Fibroblast of lung (primary cell): ENCODE measurements around the gene KLHL2. TPM values are rescaled to one million over a fixed set of nuclear protein-coding genes. Genes with fewer than 3 reads are reported as not detected.

ENCODE experiments used
- DNase-seq, 2 donors: peaks; one replicate each; pipeline versions ENCODE4 v3.0.0 to v3.0.0-alpha.2; 2010; ENCODE audit warnings: low read depth in 2 of 2
- H2AFZ ChIP-seq: 2 replicates; pipeline ENCODE4 v1.5.1; 2012; ENCODE audit warnings: low read length, control low read depth, inconsistent platforms
- H3K27ac ChIP-seq: 2 replicates; pipeline ENCODE4 v1.5.1; 2011; ENCODE audit warnings: low read length, control low read depth; ENCODE audit not compliant: insufficient read depth
- H3K27me3 ChIP-seq: 2 replicates; pipeline ENCODE4 v1.5.1; 2011; ENCODE audit warnings: mild to moderate bottlenecking, low read length; ENCODE audit not compliant: control insufficient read depth, insufficient read depth
- H3K36me3 ChIP-seq: 2 replicates; pipeline ENCODE4 v1.5.1; 2011; ENCODE audit warnings: low read length; ENCODE audit not compliant: control insufficient read depth, insufficient read depth
- H3K4me1 ChIP-seq: 2 replicates; pipeline ENCODE4 v1.5.1; 2011; ENCODE audit warnings: low read length; ENCODE audit not compliant: control insufficient read depth, insufficient read depth; ENCODE audit errors: extremely low read depth
- H3K4me2 ChIP-seq: 2 replicates; pipeline ENCODE4 v1.5.1; 2011; ENCODE audit warnings: low read length, control low read depth; ENCODE audit not compliant: insufficient read depth; ENCODE audit errors: extremely low read depth
- H3K4me3 ChIP-seq, 4 experiments: fragments of 200-600 bp in 1 of 4; sonication (generic) in 1 of 4; replicated peaks in 1 of 4; 2 replicates each; pipeline ENCODE4 v1.5.1; 2011 to 2016; ENCODE audit warnings: low read length in 4 of 4, low read depth in 3 of 4, mild to moderate bottlenecking in 3 of 4, control low read depth in 2 of 4, inconsistent platforms in 1 of 4, mixed read lengths in 1 of 4; ENCODE audit not compliant: insufficient read depth in 1 of 4; ENCODE audit errors: control extremely low read depth in 1 of 4
- H3K79me2 ChIP-seq: 2 replicates; pipeline ENCODE4 v1.5.1; 2012; ENCODE audit warnings: mild to moderate bottlenecking, low read length, inconsistent platforms; ENCODE audit not compliant: control insufficient read depth, insufficient read depth
- H3K9ac ChIP-seq: 2 replicates; pipeline ENCODE4 v1.5.1; 2011; ENCODE audit warnings: mild to moderate bottlenecking, low read length, control low read depth; ENCODE audit not compliant: insufficient read depth
- H3K9me3 ChIP-seq: 2 replicates; pipeline ENCODE4 v1.5.1; 2012; ENCODE audit warnings: low read depth, low read length; ENCODE audit not compliant: control insufficient read depth, insufficient read depth
- H4K20me1 ChIP-seq: 2 replicates; pipeline ENCODE4 v1.5.1; 2011; ENCODE audit warnings: low read length; ENCODE audit not compliant: control insufficient read depth, insufficient read depth; ENCODE audit errors: extremely low read depth
- EZH2 ChIP-seq: IDR thresholded peaks from 2 replicates; pipeline ENCODE4 v1.5.1; 2012; ENCODE audit warnings: low read length, control low read depth, mild to moderate bottlenecking; ENCODE audit errors: missing control alignments
- polyA plus RNA-seq, 2 donors: library from polyadenylated mRNA; depleted of rRNA in 1 of 2; stranded (reverse) in 1 of 2; unstranded in 1 of 2; fragments of >200 nt; gene quantifications; 2 replicates each; pipeline ENCODE4 v1.2.1, GENCODE V29; 2011 to 2012; ENCODE audit warnings: missing spikeins in 1 of 2
- total RNA-seq: library from RNA; depleted of rRNA; stranded (reverse); fragments of >200 nt; gene quantifications from 2 replicates; pipeline ENCODE4 v1.2.1, GENCODE V29; 2014
- TF ChIP-seq, protein P1 (sequence below), 2 donors: IDR thresholded peaks in 1 of 2; conservative IDR thresholded peaks in 1 of 2; 1 replicate in 1 of 2; 2 replicates in 1 of 2; pipeline ENCODE4 v1.5.1; 2011 to 2012; ENCODE audit warnings: low read length in 2 of 2, control low read depth in 1 of 2, inconsistent platforms in 1 of 2, low read depth in 1 of 2, mild to moderate bottlenecking in 1 of 2

KLHL2 gene
- total and polyA plus RNA-seq, 2 donors (not counting 1 experiment from before 2014, with no cell fraction given), result 14.5 to 26.1 TPM

- Histone ChIP-seq H3K4me1 (peaks cover 8% of the 10 kb centered on the region), H2AFZ (no peak overlapping the region), H3K9me3 (no peaks in the 10 kb centered on the region), H3K36me3 (peaks cover 2% of the 10 kb centered on the region), H3K4me3 (no peak overlapping the region), H4K20me1 (no peaks in the 10 kb centered on the region), H3K27me3 (no peaks in the 10 kb centered on the region), H3K27ac (no peak overlapping the region), H3K79me2 (peaks cover 24% of the 10 kb centered on the region), H3K9ac (no peak overlapping the region), H3K4me2 (no peak overlapping the region)
- TF ChIP-seq, protein P1, sequence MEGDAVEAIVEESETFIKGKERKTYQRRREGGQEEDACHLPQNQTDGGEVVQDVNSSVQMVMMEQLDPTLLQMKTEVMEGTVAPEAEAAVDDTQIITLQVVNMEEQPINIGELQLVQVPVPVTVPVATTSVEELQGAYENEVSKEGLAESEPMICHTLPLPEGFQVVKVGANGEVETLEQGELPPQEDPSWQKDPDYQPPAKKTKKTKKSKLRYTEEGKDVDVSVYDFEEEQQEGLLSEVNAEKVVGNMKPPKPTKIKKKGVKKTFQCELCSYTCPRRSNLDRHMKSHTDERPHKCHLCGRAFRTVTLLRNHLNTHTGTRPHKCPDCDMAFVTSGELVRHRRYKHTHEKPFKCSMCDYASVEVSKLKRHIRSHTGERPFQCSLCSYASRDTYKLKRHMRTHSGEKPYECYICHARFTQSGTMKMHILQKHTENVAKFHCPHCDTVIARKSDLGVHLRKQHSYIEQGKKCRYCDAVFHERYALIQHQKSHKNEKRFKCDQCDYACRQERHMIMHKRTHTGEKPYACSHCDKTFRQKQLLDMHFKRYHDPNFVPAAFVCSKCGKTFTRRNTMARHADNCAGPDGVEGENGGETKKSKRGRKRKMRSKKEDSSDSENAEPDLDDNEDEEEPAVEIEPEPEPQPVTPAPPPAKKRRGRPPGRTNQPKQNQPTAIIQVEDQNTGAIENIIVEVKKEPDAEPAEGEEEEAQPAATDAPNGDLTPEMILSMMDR (conservative IDR thresholded peaks at IDR 0.05 in 1 of 2, IDR thresholded peaks at IDR 0.05 in 1 of 2; ENCODE audit: low read depth in 1 of 2, low read length in 2 of 2), result no peak
- no peak for TF ChIP-seq EZH2
- DNase-seq, result no peak
Observed at GRCh38 chr4:165324918-165325304, 117.5 kb downstream of the KLHL2 start.

DNA sequence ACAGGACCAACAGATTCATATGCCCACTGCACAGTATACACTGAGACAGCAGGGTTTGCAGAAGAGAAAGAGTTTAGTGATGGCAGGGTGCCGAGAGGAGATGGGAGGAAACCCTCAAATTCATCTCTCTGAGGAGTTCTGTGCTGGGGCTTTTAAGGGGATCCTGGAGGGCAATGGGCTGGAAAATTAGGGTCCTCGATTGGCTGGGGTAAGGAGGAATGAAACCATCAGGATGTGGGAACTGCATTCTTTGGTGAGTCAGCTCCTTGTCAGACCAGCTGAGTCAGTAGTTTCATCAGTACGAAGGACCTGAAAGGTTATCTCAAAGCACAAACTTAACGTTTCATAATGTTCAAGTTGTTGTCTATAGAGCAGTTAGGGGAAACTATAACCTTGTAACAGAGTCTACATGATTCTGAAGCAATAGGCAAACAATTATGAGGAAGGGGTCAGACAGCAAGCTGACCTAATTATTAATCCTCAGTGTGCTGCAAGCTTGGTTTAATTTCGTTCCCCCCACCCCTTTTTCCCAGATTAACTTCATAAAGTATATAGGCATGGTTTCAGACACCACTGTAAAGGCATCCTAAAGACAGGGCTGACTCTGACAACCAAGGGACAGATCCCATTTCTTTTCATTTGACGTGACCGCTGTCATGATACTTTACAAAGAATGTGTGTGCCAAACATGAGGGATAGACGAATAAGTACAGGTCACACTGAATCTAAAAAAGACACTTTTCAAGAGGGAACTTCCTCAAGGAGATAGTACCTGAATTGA lies 118.6 kb downstream of the KLHL2 start:
- peak overlapping the region in 2 of 4 experiments; percentile 77 to 86 for H3K4me3 ChIP-seq
- H2AFZ ChIP-seq, result peak overlapping the region; percentile 12
- H3K27me3 ChIP-seq, result no peaks in the 10 kb centered on the region
- no peak for TF ChIP-seq EZH2
- TF ChIP-seq, protein P1 (conservative IDR thresholded peaks at IDR 0.05 in 1 of 2, IDR thresholded peaks at IDR 0.05 in 1 of 2; ENCODE audit: low read depth in 1 of 2, low read length in 2 of 2), result no peak
- peaks cover 12% of the 10 kb centered on the region for H3K4me1 ChIP-seq
- H3K79me2 ChIP-seq, result peaks cover 35% of the 10 kb centered on the region
- peak overlapping the region; percentile 20 for H3K4me2 ChIP-seq
- H3K9me3 ChIP-seq, result no peaks in the 10 kb centered on the region
- H4K20me1 ChIP-seq, result no peaks in the 10 kb centered on the region
- no peak overlapping the region for H3K9ac ChIP-seq
- peaks cover 3% of the 10 kb centered on the region for H3K36me3 ChIP-seq
- peak overlapping the region; percentile 82 for H3K27ac ChIP-seq
- peak; percentile 80 to 95 for DNase-seq

DNA sequence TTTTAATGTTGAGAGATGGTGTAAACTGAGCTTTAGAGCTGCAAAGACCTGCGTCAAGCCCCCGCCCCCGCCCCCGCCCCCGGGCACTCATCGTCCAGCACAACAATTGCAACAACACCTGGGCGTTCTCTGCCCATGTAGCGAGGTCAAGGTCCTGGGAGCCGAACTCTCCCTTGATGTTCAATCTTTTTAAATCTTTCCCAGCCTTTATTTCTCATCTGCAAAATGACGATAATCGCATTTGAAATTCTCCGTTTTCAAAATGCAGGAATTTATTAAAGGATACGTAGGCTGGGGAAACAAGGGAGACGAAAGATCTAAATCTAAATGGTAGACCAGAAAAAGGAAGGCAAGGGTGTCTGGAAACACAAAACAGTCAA lies 119.5 kb downstream of the KLHL2 start:
- H3K4me1 ChIP-seq, result peaks cover 12% of the 10 kb centered on the region
- peak in 1 of 2 donors; percentile 39 for DNase-seq
- H3K4me2 ChIP-seq, result peak overlapping the region; percentile 82
- no peaks in the 10 kb centered on the region for H3K9me3 ChIP-seq
- H3K9ac ChIP-seq, result peak overlapping the region; percentile 69
- peak overlapping the region; percentile 48 to 86 (median 68) for H3K4me3 ChIP-seq
- peak overlapping the region; percentile 51 for H2AFZ ChIP-seq
- peaks cover 44% of the 10 kb centered on the region for H3K79me2 ChIP-seq
- no peaks in the 10 kb centered on the region for H4K20me1 ChIP-seq
- H3K27me3 ChIP-seq, result no peaks in the 10 kb centered on the region
- peak overlapping the region; percentile 82 for H3K27ac ChIP-seq
- peaks cover 3% of the 10 kb centered on the region for H3K36me3 ChIP-seq
- TF ChIP-seq EZH2, result no peak
- TF ChIP-seq, protein P1 (conservative IDR thresholded peaks at IDR 0.05 in 1 of 2, IDR thresholded peaks at IDR 0.05 in 1 of 2; ENCODE audit: low read depth in 1 of 2, low read length in 2 of 2), result no peak
